WTC11 (cell line): ENCODE results near the gene CCDC117. TPM values are rescaled to one million over a fixed set of nuclear protein-coding genes. Genes with fewer than 3 reads are reported as not detected.

Source experiments
- CBFB ChIP-seq: sonication (generic); formaldehyde crosslinking; IDR thresholded peaks from 2 replicates; pipeline ENCODE4 v1.8.1; 2022; ENCODE audit warnings: mild to moderate bottlenecking, low read depth, missing genetic modification reagents
- EMX1 ChIP-seq: fragments of 250-450 bp; sonication (Bioruptor Pico); IDR thresholded peaks from 2 replicates; pipeline ENCODE4 v1.8.0; 2021; ENCODE audit warnings: mild to moderate bottlenecking
- GABPB1 ChIP-seq: sonication (generic); formaldehyde crosslinking; IDR thresholded peaks from 2 replicates; pipeline ENCODE4 v1.8.1; 2023; ENCODE audit warnings: mild to moderate bottlenecking, missing genetic modification reagents
- HMGA2 ChIP-seq: fragments of 250-450 bp; sonication (Bioruptor Pico); IDR thresholded peaks from 2 replicates; pipeline ENCODE4 v1.4.0; 2021; ENCODE audit warnings: mild to moderate bottlenecking, moderate library complexity
- KAT7 ChIP-seq: sonication (generic); formaldehyde crosslinking; IDR thresholded peaks from 2 replicates; pipeline ENCODE4 v1.8.1; 2023; ENCODE audit warnings: missing genetic modification reagents, mild to moderate bottlenecking, borderline replicate concordance
- NFE2L1 ChIP-seq: sonication (generic); formaldehyde crosslinking; IDR thresholded peaks from 2 replicates; pipeline ENCODE4 v1.8.1; 2023; ENCODE audit warnings: missing genetic modification reagents
- NFYB ChIP-seq: sonication (generic); formaldehyde crosslinking; conservative IDR thresholded peaks from 2 replicates; pipeline ENCODE4 v1.8.0; 2022; ENCODE audit warnings: low read depth, missing genetic modification reagents
- OVOL2 ChIP-seq: fragments of 250-450 bp; sonication (Bioruptor Pico); IDR thresholded peaks from 2 replicates; pipeline ENCODE4 v1.9.0; 2021; ENCODE audit warnings: mild to moderate bottlenecking, borderline replicate concordance
- PRRX2 ChIP-seq: fragments of 250-450 bp; sonication (Bioruptor Pico); IDR thresholded peaks from 2 replicates; pipeline ENCODE4 v1.8.0; 2021; ENCODE audit warnings: mild to moderate bottlenecking
- RELA ChIP-seq: sonication (generic); formaldehyde crosslinking; IDR thresholded peaks from 2 replicates; pipeline ENCODE4 v1.8.1; 2022; ENCODE audit warnings: missing genetic modification reagents, mild to moderate bottlenecking, borderline replicate concordance
- SMAD3 ChIP-seq: sonication (generic); formaldehyde crosslinking; IDR thresholded peaks from 2 replicates; pipeline ENCODE4 v1.8.0; 2022; ENCODE audit warnings: missing genetic modification reagents, mild to moderate bottlenecking, borderline replicate concordance
- ZNF121 ChIP-seq: sonication (generic); formaldehyde crosslinking; IDR thresholded peaks from 2 replicates; pipeline ENCODE4 v1.8.0; 2023; ENCODE audit warnings: missing genetic modification reagents
- ZNF138 ChIP-seq: sonication (generic); formaldehyde crosslinking; conservative IDR thresholded peaks from 2 replicates; pipeline ENCODE4 v1.8.1; 2022; ENCODE audit warnings: mild to moderate bottlenecking, moderate library complexity, missing genetic modification reagents
- ZNF232 ChIP-seq: sonication (generic); formaldehyde crosslinking; IDR thresholded peaks from 2 replicates; pipeline ENCODE4 v1.8.0; 2022; ENCODE audit warnings: mild to moderate bottlenecking, missing genetic modification reagents
- ZNF317 ChIP-seq: sonication (generic); formaldehyde crosslinking; IDR thresholded peaks from 2 replicates; pipeline ENCODE4 v1.8.1; 2023; ENCODE audit warnings: low read depth, mild to moderate bottlenecking, moderate library complexity, missing genetic modification reagents, borderline replicate concordance
- total RNA-seq: library from RNA; stranded (reverse); gene quantifications from 3 replicates; pipeline ENCODE4 v1.2.3, GENCODE V29; 2021
- TF ChIP-seq, protein P1 (sequence below): sonication (generic); formaldehyde crosslinking; IDR thresholded peaks from 2 replicates; pipeline ENCODE4 v1.8.0; 2022; ENCODE audit warnings: mild to moderate bottlenecking, missing genetic modification reagents
- TF ChIP-seq, protein P2 (sequence below): sonication (generic); formaldehyde crosslinking; IDR thresholded peaks from 2 replicates; pipeline ENCODE4 v1.8.1; 2022; ENCODE audit warnings: mild to moderate bottlenecking, moderate library complexity, missing genetic modification reagents
- TF ChIP-seq, protein P3 (sequence below): sonication (generic); formaldehyde crosslinking; IDR thresholded peaks from 2 replicates; pipeline ENCODE4 v1.8.1; 2023; ENCODE audit warnings: mild to moderate bottlenecking, missing genetic modification reagents, moderate library complexity
- TF ChIP-seq, protein P4 (sequence below): sonication (generic); formaldehyde crosslinking; IDR thresholded peaks from 2 replicates; pipeline ENCODE4 v1.8.0; 2022; ENCODE audit warnings: missing genetic modification reagents
- TF ChIP-seq, protein P5 (sequence below): sonication (generic); formaldehyde crosslinking; IDR thresholded peaks from 2 replicates; pipeline ENCODE4 v1.8.1; 2023; ENCODE audit warnings: mild to moderate bottlenecking, missing genetic modification reagents
- TF ChIP-seq, protein P6 (sequence below): fragments of 250-450 bp; sonication (Bioruptor Pico); IDR thresholded peaks from 2 replicates; pipeline ENCODE4 v1.9.0; 2021; ENCODE audit warnings: mild to moderate bottlenecking, borderline replicate concordance
- TF ChIP-seq, protein P7 (sequence below): sonication (generic); formaldehyde crosslinking; IDR thresholded peaks from 2 replicates; pipeline ENCODE4 v1.8.0; 2023; ENCODE audit warnings: missing genetic modification reagents, mild to moderate bottlenecking, borderline replicate concordance

The CCDC117 gene
- total RNA-seq, 1 experiment from 2014 or later, result 39.0 TPM

DNA sequence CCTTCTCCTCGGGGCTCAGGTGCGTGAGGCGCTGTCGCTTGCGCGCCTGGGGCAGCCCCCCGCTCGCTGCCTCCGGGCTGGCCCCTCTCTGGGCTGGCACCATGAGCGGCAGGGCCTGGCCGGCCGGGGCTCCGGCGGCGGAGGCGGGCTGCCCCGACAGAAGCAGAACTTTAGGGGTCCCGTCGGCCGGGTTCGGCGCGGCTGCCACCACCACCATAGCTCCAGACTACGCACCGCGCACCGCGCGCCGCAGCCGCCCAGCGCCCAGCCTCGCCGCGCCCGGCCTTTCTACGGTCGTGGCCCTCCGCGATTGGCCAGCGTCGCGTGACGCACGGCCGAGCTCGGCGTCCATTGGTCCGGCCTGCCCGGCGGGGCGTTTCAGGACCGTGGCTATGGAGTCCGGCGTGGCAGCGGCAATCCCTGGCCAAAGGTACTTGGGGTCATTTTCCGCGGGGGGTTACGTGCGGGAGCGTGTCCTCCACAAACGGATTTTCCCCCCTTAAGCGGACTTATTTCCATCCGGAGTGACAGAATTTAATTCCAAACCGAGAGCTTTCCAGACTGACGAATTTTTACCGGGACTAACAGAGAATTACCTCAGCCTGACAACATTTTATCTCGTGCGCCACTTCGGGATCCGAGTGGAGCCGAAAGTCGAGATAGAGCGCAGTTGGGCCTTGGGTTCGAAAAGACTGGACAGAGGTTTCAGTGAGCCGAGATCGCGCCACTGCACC lies 28.0 kb downstream of the CCDC117 start, which contains the start of gene XBP1 (continued):
- no peak for TF ChIP-seq ZNF121
- TF ChIP-seq NFYB (CRISPR knock-in tag), result peak; percentile 82
- TF ChIP-seq ZNF138, result peak; percentile 32; the same call in 1 of the 2 replicates
- TF ChIP-seq, protein P1, sequence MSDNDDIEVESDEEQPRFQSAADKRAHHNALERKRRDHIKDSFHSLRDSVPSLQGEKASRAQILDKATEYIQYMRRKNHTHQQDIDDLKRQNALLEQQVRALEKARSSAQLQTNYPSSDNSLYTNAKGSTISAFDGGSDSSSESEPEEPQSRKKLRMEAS (CRISPR knock-in tag), result peak; percentile 81
- TF ChIP-seq GABPB1 (CRISPR knock-in tag), result peak; percentile 75; the same call in 1 of the 2 replicates
- TF ChIP-seq EMX1 (CRISPR knock-in tag), result no peak
- TF ChIP-seq KAT7, result peak; percentile 89; the same call in 1 of the 2 replicates
- TF ChIP-seq, protein P2, sequence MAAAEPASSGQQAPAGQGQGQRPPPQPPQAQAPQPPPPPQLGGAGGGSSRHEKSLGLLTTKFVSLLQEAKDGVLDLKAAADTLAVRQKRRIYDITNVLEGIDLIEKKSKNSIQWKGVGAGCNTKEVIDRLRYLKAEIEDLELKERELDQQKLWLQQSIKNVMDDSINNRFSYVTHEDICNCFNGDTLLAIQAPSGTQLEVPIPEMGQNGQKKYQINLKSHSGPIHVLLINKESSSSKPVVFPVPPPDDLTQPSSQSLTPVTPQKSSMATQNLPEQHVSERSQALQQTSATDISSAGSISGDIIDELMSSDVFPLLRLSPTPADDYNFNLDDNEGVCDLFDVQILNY, result peak; percentile 67
- TF ChIP-seq, protein P3, sequence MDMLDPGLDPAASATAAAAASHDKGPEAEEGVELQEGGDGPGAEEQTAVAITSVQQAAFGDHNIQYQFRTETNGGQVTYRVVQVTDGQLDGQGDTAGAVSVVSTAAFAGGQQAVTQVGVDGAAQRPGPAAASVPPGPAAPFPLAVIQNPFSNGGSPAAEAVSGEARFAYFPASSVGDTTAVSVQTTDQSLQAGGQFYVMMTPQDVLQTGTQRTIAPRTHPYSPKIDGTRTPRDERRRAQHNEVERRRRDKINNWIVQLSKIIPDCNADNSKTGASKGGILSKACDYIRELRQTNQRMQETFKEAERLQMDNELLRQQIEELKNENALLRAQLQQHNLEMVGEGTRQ (CRISPR knock-in tag), result peak; percentile 78
- TF ChIP-seq, protein P4, sequence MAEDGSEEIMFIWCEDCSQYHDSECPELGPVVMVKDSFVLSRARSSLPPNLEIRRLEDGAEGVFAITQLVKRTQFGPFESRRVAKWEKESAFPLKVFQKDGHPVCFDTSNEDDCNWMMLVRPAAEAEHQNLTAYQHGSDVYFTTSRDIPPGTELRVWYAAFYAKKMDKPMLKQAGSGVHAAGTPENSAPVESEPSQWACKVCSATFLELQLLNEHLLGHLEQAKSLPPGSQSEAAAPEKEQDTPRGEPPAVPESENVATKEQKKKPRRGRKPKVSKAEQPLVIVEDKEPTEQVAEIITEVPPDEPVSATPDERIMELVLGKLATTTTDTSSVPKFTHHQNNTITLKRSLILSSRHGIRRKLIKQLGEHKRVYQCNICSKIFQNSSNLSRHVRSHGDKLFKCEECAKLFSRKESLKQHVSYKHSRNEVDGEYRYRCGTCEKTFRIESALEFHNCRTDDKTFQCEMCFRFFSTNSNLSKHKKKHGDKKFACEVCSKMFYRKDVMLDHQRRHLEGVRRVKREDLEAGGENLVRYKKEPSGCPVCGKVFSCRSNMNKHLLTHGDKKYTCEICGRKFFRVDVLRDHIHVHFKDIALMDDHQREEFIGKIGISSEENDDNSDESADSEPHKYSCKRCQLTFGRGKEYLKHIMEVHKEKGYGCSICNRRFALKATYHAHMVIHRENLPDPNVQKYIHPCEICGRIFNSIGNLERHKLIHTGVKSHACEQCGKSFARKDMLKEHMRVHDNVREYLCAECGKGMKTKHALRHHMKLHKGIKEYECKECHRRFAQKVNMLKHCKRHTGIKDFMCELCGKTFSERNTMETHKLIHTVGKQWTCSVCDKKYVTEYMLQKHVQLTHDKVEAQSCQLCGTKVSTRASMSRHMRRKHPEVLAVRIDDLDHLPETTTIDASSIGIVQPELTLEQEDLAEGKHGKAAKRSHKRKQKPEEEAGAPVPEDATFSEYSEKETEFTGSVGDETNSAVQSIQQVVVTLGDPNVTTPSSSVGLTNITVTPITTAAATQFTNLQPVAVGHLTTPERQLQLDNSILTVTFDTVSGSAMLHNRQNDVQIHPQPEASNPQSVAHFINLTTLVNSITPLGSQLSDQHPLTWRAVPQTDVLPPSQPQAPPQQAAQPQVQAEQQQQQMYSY (CRISPR knock-in tag), result 0 out of 2 replicates have a peak, but pooled peaks have one; percentile 29
- no peak for TF ChIP-seq ZNF317
- peak; percentile 84; the same call in 1 of the 2 replicates for TF ChIP-seq CBFB (CRISPR knock-in tag)
- peak; percentile 55; the same call in 1 of the 2 replicates for TF ChIP-seq NFE2L1
- TF ChIP-seq, protein P5, sequence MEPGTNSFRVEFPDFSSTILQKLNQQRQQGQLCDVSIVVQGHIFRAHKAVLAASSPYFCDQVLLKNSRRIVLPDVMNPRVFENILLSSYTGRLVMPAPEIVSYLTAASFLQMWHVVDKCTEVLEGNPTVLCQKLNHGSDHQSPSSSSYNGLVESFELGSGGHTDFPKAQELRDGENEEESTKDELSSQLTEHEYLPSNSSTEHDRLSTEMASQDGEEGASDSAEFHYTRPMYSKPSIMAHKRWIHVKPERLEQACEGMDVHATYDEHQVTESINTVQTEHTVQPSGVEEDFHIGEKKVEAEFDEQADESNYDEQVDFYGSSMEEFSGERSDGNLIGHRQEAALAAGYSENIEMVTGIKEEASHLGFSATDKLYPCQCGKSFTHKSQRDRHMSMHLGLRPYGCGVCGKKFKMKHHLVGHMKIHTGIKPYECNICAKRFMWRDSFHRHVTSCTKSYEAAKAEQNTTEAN (CRISPR knock-in tag), result peak; percentile 50; the same call in 1 of the 2 replicates
- TF ChIP-seq, protein P6, sequence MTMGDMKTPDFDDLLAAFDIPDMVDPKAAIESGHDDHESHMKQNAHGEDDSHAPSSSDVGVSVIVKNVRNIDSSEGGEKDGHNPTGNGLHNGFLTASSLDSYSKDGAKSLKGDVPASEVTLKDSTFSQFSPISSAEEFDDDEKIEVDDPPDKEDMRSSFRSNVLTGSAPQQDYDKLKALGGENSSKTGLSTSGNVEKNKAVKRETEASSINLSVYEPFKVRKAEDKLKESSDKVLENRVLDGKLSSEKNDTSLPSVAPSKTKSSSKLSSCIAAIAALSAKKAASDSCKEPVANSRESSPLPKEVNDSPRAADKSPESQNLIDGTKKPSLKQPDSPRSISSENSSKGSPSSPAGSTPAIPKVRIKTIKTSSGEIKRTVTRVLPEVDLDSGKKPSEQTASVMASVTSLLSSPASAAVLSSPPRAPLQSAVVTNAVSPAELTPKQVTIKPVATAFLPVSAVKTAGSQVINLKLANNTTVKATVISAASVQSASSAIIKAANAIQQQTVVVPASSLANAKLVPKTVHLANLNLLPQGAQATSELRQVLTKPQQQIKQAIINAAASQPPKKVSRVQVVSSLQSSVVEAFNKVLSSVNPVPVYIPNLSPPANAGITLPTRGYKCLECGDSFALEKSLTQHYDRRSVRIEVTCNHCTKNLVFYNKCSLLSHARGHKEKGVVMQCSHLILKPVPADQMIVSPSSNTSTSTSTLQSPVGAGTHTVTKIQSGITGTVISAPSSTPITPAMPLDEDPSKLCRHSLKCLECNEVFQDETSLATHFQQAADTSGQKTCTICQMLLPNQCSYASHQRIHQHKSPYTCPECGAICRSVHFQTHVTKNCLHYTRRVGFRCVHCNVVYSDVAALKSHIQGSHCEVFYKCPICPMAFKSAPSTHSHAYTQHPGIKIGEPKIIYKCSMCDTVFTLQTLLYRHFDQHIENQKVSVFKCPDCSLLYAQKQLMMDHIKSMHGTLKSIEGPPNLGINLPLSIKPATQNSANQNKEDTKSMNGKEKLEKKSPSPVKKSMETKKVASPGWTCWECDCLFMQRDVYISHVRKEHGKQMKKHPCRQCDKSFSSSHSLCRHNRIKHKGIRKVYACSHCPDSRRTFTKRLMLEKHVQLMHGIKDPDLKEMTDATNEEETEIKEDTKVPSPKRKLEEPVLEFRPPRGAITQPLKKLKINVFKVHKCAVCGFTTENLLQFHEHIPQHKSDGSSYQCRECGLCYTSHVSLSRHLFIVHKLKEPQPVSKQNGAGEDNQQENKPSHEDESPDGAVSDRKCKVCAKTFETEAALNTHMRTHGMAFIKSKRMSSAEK (CRISPR knock-in tag), result no peak
- no peak for TF ChIP-seq PRRX2 (CRISPR knock-in tag)
- TF ChIP-seq ZNF232, result peak; percentile 83
- no peak for TF ChIP-seq HMGA2 (CRISPR knock-in tag)
- TF ChIP-seq, protein P7, sequence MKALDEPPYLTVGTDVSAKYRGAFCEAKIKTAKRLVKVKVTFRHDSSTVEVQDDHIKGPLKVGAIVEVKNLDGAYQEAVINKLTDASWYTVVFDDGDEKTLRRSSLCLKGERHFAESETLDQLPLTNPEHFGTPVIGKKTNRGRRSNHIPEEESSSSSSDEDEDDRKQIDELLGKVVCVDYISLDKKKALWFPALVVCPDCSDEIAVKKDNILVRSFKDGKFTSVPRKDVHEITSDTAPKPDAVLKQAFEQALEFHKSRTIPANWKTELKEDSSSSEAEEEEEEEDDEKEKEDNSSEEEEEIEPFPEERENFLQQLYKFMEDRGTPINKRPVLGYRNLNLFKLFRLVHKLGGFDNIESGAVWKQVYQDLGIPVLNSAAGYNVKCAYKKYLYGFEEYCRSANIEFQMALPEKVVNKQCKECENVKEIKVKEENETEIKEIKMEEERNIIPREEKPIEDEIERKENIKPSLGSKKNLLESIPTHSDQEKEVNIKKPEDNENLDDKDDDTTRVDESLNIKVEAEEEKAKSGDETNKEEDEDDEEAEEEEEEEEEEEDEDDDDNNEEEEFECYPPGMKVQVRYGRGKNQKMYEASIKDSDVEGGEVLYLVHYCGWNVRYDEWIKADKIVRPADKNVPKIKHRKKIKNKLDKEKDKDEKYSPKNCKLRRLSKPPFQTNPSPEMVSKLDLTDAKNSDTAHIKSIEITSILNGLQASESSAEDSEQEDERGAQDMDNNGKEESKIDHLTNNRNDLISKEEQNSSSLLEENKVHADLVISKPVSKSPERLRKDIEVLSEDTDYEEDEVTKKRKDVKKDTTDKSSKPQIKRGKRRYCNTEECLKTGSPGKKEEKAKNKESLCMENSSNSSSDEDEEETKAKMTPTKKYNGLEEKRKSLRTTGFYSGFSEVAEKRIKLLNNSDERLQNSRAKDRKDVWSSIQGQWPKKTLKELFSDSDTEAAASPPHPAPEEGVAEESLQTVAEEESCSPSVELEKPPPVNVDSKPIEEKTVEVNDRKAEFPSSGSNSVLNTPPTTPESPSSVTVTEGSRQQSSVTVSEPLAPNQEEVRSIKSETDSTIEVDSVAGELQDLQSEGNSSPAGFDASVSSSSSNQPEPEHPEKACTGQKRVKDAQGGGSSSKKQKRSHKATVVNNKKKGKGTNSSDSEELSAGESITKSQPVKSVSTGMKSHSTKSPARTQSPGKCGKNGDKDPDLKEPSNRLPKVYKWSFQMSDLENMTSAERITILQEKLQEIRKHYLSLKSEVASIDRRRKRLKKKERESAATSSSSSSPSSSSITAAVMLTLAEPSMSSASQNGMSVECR (CRISPR knock-in tag), result peak; percentile 65; the same call in 1 of the 2 replicates
- TF ChIP-seq OVOL2 (CRISPR knock-in tag), result peak; percentile 61; the same call in 1 of the 2 replicates
- peak; percentile 59; the same call in 1 of the 2 replicates for TF ChIP-seq RELA (CRISPR knock-in tag)
- TF ChIP-seq SMAD3, result peak; percentile 48; the same call in 1 of the 2 replicates
